SW480 (cell line): ENCODE results near the gene RRAGD.

ENCODE experiments used
- DNase-seq: peaks from one replicate; pipeline ENCODE4 v3.0.0-alpha.2; 2016; ENCODE audit warnings: low spot score

Gene RRAGD

DNA sequence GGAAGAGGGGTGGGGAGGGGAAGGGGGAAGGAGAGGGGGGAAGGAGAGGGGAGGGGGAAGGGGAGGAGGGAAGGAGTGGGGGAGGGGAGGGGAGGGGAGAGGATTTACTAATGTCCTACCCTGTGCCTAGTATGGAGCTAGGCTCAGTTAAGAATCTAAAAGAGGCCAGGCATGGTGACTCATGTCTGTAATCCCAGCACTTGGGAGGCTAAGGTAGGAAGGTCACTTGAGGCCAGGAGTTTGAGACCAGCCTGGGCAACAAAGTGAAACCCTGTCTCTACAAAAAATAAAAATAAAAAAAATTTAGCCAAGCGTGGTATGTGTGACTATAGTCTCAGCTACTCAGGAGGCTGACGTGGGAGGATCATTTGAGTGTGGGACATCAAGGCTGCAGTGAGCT, 72.5 kb downstream of the RRAGD start:
- DNase-seq = no peak

DNA sequence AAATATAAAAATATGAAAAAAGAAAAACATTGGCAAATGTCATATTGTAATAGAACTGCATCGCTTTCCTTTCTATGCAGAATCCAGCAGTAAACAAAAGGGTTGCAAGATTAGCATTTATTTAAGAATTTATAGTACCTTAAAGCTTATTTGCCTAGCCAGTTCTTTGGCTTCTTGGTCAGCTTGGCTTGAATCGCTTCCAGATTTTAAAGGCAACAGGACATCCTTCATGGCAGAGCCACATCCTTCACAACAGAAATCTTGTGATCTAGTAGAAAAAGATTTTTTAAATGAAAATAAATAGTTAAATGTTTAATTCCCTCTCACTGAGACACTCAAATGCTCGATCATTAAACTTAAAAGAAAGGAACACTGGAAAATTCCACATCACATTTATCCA, 76.9 kb downstream of the RRAGD start:
- no peak for DNase-seq

DNA sequence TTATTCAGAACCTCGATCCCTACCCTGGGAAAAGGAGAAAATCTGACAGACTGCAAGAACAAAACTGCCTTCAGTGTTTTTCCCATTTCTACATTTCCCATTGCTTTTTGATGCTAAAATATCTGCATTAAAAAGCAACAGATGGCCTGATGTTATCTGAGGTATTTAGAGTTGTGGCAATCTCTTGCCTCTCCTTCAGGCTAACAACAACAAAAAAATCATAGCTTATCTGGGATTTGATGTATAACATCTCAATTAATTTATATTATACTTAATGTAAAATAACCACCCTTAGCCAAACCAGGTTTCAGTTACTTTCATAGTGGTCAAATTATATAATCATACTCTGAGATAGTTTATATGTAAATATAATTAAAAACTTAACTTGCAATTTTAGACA, 81.2 kb downstream of the RRAGD start:
- DNase-seq = no peak

DNA sequence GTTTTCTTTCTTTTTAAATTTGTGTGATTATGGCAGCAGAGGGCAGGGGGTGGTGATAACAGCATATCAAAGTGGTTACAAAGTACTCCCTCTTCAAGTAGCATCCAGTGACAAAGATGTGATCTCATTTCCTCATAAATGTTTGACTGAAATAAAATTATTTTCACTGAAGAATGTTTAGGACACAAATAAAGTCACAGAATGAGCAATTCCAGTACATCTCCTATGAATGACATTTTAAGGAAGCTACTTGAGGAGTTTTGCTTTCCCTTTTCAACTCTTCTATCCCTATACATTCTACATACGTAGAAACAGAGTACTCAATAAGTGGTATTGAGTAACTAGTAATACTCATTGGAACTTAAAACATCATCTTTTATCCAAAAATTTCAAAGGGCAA, 83.1 kb downstream of the RRAGD start:
- no peak for DNase-seq

DNA sequence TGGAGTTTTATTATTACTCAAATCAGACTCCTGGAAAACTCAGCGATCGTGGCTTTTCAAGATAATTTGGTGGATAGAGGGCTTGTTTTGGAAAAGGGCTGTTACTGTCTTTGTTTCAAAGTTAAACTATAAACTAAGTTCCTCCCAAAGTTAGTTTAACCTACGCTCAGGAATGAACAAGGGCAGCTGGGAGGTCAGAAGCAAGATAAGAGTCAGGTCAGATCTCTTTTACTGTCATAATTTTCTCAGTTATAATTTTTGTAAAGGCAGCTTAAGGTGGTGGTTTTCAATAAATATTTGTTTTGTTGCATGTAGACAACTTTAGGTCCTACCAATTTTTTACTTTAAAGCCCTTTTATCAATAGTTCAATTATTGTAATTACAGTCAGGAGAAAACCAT, 87.8 kb downstream of the RRAGD start:
- DNase-seq = no peak

DNA sequence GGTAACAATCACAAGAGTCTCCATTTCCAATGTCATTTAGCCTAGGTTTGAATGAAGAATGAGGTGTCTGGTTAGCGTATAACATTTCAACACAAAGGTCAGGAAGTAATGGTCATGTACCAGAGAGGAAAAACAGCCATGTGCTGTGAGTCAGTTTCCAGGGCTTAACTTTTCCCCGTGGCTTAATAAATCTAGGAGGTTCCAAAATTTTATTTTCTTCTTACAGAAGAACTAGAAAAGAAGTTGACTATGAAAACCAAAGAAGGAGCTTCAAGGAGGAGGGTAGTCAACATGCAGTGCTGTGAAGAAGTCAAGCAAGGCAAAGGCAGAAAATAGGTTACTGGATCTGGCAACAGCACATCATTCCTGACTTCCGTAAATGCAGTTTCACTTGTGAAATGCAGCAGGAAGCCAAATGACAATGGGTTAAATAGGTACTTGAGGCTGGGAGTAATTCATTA, 88.5 kb downstream of the RRAGD start:
- no peak for DNase-seq

DNA sequence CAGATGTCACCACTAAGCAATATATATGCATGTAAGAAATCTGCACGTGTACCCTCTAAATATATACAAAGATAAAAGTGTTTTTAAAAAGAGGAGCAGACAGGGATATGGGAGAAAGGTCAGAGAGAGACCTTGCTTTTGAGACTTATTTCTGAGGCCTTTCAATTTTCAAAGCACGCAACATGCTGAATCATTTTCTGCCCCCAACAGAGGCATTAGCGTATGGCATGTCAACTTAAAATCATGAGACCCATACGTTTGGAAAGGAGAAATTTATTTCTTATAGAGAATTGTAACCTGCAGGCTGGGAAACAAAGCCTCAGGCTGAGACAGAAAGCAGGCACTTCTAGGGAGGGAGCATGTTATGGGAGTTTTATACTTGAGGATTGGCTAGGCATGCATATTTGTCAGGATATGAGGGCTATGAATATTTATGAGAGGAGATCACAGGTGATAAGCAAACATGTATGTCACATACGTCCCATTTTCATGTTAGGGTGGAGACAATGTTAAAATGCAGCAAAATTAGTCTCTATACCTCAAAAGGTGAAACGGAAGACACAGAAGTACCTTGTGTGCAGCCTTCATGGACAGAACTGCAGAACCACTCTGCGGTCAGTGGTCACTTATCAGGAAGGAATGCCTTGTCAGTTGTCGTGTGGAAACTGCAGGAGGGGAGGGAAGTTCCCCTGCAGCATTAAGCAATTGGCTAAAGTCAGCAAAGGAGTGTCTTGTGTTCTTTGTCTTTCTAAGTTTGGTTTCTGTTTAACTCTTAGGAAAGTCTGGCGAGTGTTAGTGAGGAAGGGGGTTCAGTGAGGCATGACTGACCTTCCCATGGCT, 90.7 kb downstream of the RRAGD start:
- no peak for DNase-seq

DNA sequence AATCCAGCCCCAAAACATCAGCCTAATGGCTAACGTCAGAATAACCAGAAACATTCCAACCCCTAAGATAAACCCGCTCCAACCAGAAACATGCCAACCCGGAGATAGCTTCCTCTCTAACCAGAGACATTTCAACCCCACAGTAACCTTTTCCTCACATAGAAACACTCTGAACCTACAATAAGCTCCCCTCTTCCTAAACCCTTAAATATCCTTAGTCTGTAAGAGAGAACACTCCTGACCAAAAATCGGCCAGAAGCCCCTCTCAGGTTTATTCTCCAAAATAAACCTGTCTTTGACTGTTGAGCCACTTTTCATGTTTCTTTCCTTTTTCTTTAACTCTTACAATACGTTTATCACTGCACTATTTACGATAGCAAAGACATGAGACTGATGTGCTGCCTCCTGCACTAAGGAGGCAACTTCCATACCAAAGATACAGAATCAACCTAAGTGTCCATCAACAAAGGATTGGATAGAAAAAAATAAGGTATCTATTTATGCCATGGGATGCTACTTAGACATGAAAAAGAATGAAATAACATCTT, 92.0 kb downstream of the RRAGD start:
- no peak for DNase-seq

DNA sequence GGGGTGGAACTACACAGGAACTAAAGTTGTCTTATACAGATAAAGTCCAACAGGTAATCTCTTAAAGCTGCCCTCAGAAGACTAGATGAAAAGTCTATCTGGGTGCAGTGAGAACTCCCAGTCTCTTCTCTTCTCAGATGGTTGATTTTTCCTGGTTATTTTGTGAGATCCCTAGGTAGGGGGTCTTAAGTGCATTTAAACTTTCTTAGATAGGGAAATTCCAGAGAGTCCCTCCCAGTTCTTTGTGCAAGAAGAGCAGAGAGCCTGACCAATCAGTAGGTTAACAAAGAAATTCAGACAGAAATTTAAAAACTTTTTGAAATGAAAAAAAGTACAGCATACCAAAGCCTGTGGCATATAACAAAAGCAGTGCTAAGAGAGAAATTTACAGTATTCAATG, 95.0 kb downstream of the RRAGD start:
- DNase-seq = no peak

DNA sequence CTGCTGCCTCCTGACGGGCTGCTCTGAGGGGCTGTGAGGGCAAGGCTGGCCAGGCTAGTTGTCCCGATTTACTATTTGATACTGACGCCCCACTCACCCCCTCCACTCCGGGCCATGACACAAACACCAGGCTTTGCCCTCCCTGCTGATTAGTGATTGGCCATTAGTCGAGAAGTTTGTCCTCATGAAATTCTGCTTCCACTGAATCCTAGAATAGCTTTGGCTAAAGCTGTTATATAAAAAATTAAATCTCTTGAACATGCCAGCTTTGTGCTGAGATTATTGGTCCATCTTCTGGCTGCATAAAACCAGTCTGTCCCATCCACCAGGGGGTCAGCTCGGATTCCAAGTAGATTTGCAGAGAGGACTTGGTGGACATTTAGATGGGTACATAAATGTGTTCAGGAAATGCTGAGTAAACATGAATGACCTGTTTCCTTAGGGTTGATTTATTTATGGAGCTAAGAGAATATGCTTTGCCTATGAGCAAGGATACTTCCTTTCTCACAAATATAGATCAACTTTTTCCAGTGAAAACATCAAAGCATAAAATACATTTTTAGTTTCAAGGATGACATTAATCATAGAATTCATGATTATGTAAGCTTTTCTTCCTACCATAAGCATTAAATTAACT, 96.7 kb downstream of the RRAGD start, which contains the start of gene GABRR2:
Gene GABRR2 (minus strand): TSS at position 51 of the 637 bp plus-strand sequence. CDS start 134 bp downstream, outside the sequence.
- DNase-seq = no peak

DNA sequence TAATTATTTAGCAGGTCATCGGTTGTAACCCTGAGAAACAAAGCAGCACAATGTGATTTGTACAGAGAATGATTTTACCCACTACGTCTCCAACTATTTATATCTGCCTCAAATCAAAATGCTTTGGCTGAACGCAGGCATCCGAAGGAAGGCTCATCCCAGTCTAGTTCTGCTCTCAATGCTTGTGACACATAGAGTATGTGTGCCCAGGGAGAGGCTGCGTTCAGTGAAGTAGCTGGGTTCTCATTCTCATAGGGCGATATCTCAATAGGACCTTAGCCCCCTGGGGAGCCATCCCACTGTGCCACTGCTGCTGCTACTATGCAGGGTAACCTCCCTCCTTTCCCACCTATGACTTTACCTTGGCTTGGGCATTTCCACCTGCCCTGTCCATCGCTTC, 97.4 kb downstream of the RRAGD start:
- no peak for DNase-seq
